ENCODE data around the gene ASB6.

Gene ASB6

DNA sequence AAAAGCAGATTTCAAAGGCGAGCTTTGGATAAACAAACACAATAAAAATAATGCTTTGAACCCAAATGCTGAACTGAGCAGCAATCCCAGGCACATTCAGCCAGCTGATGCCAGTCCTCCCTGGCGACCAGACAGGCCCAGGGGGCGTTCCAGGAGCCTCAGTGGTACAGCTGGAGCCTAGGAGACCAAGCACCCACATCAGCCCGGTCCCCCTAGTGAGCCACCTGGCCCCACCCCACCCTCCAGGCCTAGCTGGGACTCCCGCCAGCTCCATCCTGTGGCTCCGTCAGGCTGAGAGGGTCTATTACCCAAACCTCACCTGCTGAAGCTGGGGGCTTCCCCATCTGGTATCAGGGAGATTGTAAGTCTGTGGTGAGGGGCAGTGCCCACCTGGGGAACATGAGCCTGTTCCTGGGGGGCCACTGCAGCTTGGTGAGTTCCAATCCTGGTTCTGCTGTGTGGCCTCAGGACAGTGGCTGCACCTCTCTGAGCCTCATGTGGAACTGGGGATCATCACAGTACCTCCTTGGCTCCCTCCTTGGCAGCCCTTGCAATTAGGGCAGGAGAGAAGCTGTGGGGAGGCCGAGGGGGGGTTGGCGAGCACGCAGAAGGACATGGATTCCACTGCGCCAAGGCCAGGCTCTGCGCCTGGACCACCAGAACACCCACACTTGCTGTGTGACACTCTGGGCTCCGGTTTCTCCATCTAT is 37.7 kb downstream of the ASB6 start:
- H3K4ac ChIP-seq (ENCODE audit: low read length) = no peak overlapping the region
- H3K4me3 ChIP-seq (ENCODE audit: low read length in 2 of 2) = no peak overlapping the region
- H2BK5ac ChIP-seq (ENCODE audit: low read length) = peak overlapping the region; percentile 14
- H3K4me2 ChIP-seq (ENCODE audit: insufficient read depth, low read length, poor library complexity, severe bottlenecking) = no peak overlapping the region
- H2AK5ac ChIP-seq (ENCODE audit: low read depth, low read length) = peak overlapping the region; percentile 74
- H3K27ac ChIP-seq (replicated peaks; ENCODE audit: low read length) = no peak overlapping the region
- peak overlapping the region; percentile 92 for H2BK15ac ChIP-seq (ENCODE audit: low read length)
- no peak overlapping the region for H3K23ac ChIP-seq (ENCODE audit: low read depth, low read length, poor library complexity)
- no peak overlapping the region for H3K9ac ChIP-seq (ENCODE audit: low read depth, low read length, poor library complexity)
- H3K36me3 ChIP-seq (replicated peaks in 1 of 2; ENCODE audit: control insufficient read depth in 2 of 2, insufficient read depth in 2 of 2, low read length in 2 of 2) = no peaks in the 10 kb centered on the region
- H4K8ac ChIP-seq (ENCODE audit: low read depth, low read length) = no peak overlapping the region
- no peaks in the 10 kb centered on the region for H3K9me3 ChIP-seq (replicated peaks in 1 of 2; ENCODE audit: control insufficient read depth in 2 of 2, insufficient read depth in 1 of 2, low read depth in 1 of 2, low read length in 2 of 2)
- WGBS, 2 donors (ENCODE audit: extremely low coverage in 2 of 2, insufficient read length in 2 of 2, insufficient replicate concordance in 1 of 2) = no CpG with 5 or more reads among the region's 12 CpGs
- peaks cover 19 to 38% of the 10 kb centered on the region in 2 donors for H3K4me1 ChIP-seq (ENCODE audit: control insufficient read depth in 2 of 2, insufficient read depth in 1 of 2, low read depth in 1 of 2, low read length in 2 of 2)
- H3K79me1 ChIP-seq (ENCODE audit: low read depth, low read length) = no peaks in the 10 kb centered on the region
- H3K14ac ChIP-seq (ENCODE audit: low read length) = peak overlapping the region; percentile 51
- no peak for DNase-seq (ENCODE audit: low spot score)
- no peak overlapping the region for H4K91ac ChIP-seq (ENCODE audit: low read depth, low read length, poor library complexity)
- H2BK120ac ChIP-seq (ENCODE audit: low read depth, low read length) = peak overlapping the region; percentile 50
- H3K27me3 ChIP-seq (ENCODE audit: control insufficient read depth in 3 of 3, insufficient read depth in 3 of 3, low read depth in 1 of 3, low read length in 3 of 3) = no peaks in the 10 kb centered on the region
- no peak overlapping the region for H2AFZ ChIP-seq (ENCODE audit: low read length)
- H2BK12ac ChIP-seq (ENCODE audit: low read length) = peak overlapping the region; percentile 42
- peak overlapping the region; percentile 84 for H3K18ac ChIP-seq (ENCODE audit: low read length)

DNA sequence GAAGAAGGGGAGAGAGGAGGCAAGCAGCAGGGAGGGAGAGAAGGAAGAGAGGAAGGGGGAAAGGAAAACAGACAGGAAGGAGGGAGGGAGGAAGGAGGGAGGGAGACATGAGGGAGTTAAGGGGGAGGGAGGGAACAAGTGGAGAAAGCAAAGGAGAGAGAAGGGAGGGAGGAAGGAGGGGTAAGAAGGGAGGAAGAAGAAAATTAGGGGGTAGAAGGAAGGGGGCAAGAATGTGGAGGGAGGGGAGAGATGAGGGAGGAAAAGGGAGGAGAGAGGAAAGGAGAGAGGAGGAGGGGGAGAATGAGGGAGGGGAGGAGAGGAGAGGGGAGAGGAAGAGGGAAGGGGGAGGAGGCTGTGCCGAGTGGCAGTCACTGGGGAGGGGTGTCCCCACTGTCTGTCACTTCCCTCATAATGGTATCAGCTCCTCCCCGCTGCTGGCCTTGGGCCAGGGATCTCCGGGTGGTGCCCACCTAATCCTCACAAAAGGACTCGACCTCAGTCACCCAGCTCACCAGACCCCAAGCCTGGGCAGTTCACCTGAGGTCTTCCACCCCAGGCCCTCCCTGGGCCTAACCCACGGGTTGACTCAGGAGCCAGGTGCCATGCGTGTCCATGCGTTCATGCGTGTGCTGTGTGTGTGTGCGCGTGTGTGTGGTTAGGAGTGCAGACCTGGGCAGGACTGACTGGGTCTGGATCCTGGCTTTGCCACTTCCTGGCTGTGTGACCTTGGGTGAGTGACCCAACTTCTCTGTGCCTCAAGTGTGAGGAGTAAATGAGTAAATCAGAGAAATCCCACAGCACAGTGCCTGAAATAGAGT is 39.1 kb downstream of the ASB6 start:
- no peak overlapping the region for H3K23ac ChIP-seq (ENCODE audit: low read depth, low read length, poor library complexity)
- no peaks in the 10 kb centered on the region for H3K9me3 ChIP-seq (replicated peaks in 1 of 2; ENCODE audit: control insufficient read depth in 2 of 2, insufficient read depth in 1 of 2, low read depth in 1 of 2, low read length in 2 of 2)
- peak overlapping the region; percentile 9 for H3K18ac ChIP-seq (ENCODE audit: low read length)
- H3K4me2 ChIP-seq (ENCODE audit: insufficient read depth, low read length, poor library complexity, severe bottlenecking) = no peak overlapping the region
- H2BK12ac ChIP-seq (ENCODE audit: low read length) = no peak overlapping the region
- no peaks in the 10 kb centered on the region for H3K36me3 ChIP-seq (replicated peaks in 1 of 2; ENCODE audit: control insufficient read depth in 2 of 2, insufficient read depth in 2 of 2, low read length in 2 of 2)
- H3K4ac ChIP-seq (ENCODE audit: low read length) = no peak overlapping the region
- no CpG with 5 or more reads among the region's 10 CpGs for WGBS, 2 donors (ENCODE audit: extremely low coverage in 2 of 2, insufficient read length in 2 of 2, insufficient replicate concordance in 1 of 2)
- peak overlapping the region; percentile 2 for H2BK15ac ChIP-seq (ENCODE audit: low read length)
- no peak for DNase-seq (ENCODE audit: low spot score)
- no peaks in the 10 kb centered on the region for H3K79me1 ChIP-seq (ENCODE audit: low read depth, low read length)
- peak overlapping the region; percentile 28 for H2AFZ ChIP-seq (ENCODE audit: low read length)
- peak overlapping the region; percentile 16 for H2AK5ac ChIP-seq (ENCODE audit: low read depth, low read length)
- peaks cover 20 to 43% of the 10 kb centered on the region in 2 donors for H3K4me1 ChIP-seq (ENCODE audit: control insufficient read depth in 2 of 2, insufficient read depth in 1 of 2, low read depth in 1 of 2, low read length in 2 of 2)
- H3K14ac ChIP-seq (ENCODE audit: low read length) = no peak overlapping the region
- H3K27me3 ChIP-seq (ENCODE audit: control insufficient read depth in 3 of 3, insufficient read depth in 3 of 3, low read depth in 1 of 3, low read length in 3 of 3) = no peaks in the 10 kb centered on the region
- H2BK5ac ChIP-seq (ENCODE audit: low read length) = no peak overlapping the region
- peak overlapping the region; percentile 46 for H3K9ac ChIP-seq (ENCODE audit: low read depth, low read length, poor library complexity)
- H4K8ac ChIP-seq (ENCODE audit: low read depth, low read length) = no peak overlapping the region
- H4K91ac ChIP-seq (ENCODE audit: low read depth, low read length, poor library complexity) = no peak overlapping the region
- H3K27ac ChIP-seq (replicated peaks; ENCODE audit: low read length) = no peak overlapping the region
- H2BK120ac ChIP-seq (ENCODE audit: low read depth, low read length) = no peak overlapping the region
- peak overlapping the region in 1 of 2 donors; percentile 7 for H3K4me3 ChIP-seq (ENCODE audit: low read length in 2 of 2)

DNA sequence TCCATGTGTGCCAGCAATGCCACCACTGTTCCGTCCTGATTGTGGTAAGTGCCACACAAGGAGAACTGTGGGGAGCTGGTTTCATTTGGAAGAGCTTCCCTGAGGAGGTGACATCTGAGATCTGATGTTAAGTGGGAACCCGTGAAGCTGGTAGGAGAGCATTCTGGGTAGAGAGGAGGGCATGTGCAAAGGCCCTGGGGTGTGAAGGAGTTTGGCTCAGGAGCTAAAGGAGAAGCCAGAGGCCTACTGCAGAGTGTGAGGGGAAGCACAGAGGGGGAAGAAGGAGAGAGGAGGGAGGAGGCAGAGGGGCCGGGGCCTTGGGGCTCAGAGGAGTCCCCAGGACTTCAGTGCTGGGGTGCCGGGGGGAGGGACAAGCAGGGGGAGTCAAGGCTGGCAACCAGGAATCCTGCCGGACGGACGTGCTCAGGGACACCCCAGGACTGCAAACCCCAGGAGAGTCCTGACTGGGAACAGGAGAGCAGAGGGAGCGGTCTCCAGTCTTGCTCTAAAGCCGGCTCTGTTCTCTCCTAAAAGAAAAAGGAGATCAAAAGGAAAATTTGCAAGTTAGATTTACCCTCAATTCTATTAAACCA is 40.8 kb downstream of the ASB6 start:
- no peak overlapping the region for H3K14ac ChIP-seq (ENCODE audit: low read length)
- H3K9me3 ChIP-seq (replicated peaks in 1 of 2; ENCODE audit: control insufficient read depth in 2 of 2, insufficient read depth in 1 of 2, low read depth in 1 of 2, low read length in 2 of 2) = no peaks in the 10 kb centered on the region
- no peaks in the 10 kb centered on the region for H3K79me1 ChIP-seq (ENCODE audit: low read depth, low read length)
- H2BK5ac ChIP-seq (ENCODE audit: low read length) = peak overlapping the region; percentile 21
- H4K91ac ChIP-seq (ENCODE audit: low read depth, low read length, poor library complexity) = no peak overlapping the region
- no peak overlapping the region for H3K4me3 ChIP-seq (ENCODE audit: low read length in 2 of 2)
- no peak overlapping the region for H2BK120ac ChIP-seq (ENCODE audit: low read depth, low read length)
- H3K36me3 ChIP-seq (replicated peaks in 1 of 2; ENCODE audit: control insufficient read depth in 2 of 2, insufficient read depth in 2 of 2, low read length in 2 of 2) = no peaks in the 10 kb centered on the region
- H3K9ac ChIP-seq (ENCODE audit: low read depth, low read length, poor library complexity) = no peak overlapping the region
- no CpG with 5 or more reads among the region's 9 CpGs for WGBS, 2 donors (ENCODE audit: extremely low coverage in 2 of 2, insufficient read length in 2 of 2, insufficient replicate concordance in 1 of 2)
- H3K27me3 ChIP-seq (ENCODE audit: control insufficient read depth in 3 of 3, insufficient read depth in 3 of 3, low read depth in 1 of 3, low read length in 3 of 3) = no peaks in the 10 kb centered on the region
- peak overlapping the region; percentile 12 for H2BK12ac ChIP-seq (ENCODE audit: low read length)
- no peak overlapping the region for H3K4ac ChIP-seq (ENCODE audit: low read length)
- H3K4me1 ChIP-seq (ENCODE audit: control insufficient read depth in 2 of 2, insufficient read depth in 1 of 2, low read depth in 1 of 2, low read length in 2 of 2) = peaks cover 22 to 39% of the 10 kb centered on the region in 2 donors
- H2AK5ac ChIP-seq (ENCODE audit: low read depth, low read length) = no peak overlapping the region
- no peak overlapping the region for H3K23ac ChIP-seq (ENCODE audit: low read depth, low read length, poor library complexity)
- no peak overlapping the region for H4K8ac ChIP-seq (ENCODE audit: low read depth, low read length)
- H3K27ac ChIP-seq (replicated peaks; ENCODE audit: low read length) = no peak overlapping the region
- H3K18ac ChIP-seq (ENCODE audit: low read length) = no peak overlapping the region
- peak overlapping the region; percentile 29 for H2BK15ac ChIP-seq (ENCODE audit: low read length)
- DNase-seq (ENCODE audit: low spot score) = no peak
- no peak overlapping the region for H3K4me2 ChIP-seq (ENCODE audit: insufficient read depth, low read length, poor library complexity, severe bottlenecking)
- H2AFZ ChIP-seq (ENCODE audit: low read length) = no peak overlapping the region
